ENCODE measurements around the gene IL12RB2.

- TF ChIP-seq CTCF (IDR thresholded peaks at IDR 0.05; ENCODE audit: extremely low read depth in 1 of 2, insufficient read depth in 1 of 2, low read depth in 1 of 2, low read length in 2 of 2) = no peak
- TF ChIP-seq POLR2A (IDR thresholded peaks at IDR 0.05; ENCODE audit: low read depth, low read length) = no peak
- TF ChIP-seq FOS (IDR thresholded peaks at IDR 0.05; ENCODE audit: borderline replicate concordance, insufficient read depth, low read length) = no peak
- TF ChIP-seq MAX (IDR thresholded peaks at IDR 0.05; ENCODE audit: insufficient read depth, insufficient read length) = no peak
- no peak for TF ChIP-seq POLR2AphosphoS5 (IDR thresholded peaks at IDR 0.05; ENCODE audit: insufficient read depth, low read depth, low read length)
These were observed 82.6 kb downstream of the IL12RB2 start for GRCh38 chr1:67390041-67390887.

Data from endothelial cell of umbilical vein (primary cell).